ENCODE data around the gene ARHGAP4.

GRCh38 chrX:153960786-153961185 is 34.7 kb upstream of the ARHGAP4 start:
- TF ChIP-seq CTCF (IDR thresholded peaks at IDR 0.05; ENCODE audit: insufficient read depth, low read length) (no peak), REST (IDR thresholded peaks at IDR 0.05; ENCODE audit: insufficient replicate concordance, low read depth) (no peak), POLR2AphosphoS5 (IDR thresholded peaks at IDR 0.05; ENCODE audit: low read depth) (no peak), GABPA (IDR thresholded peaks at IDR 0.05; ENCODE audit: low read depth) (no peak)
